Omental fat pad (tissue), 4 donors: ENCODE results near the gene ARL4A. TPM values are rescaled to one million over a fixed set of nuclear protein-coding genes. Genes with fewer than 3 reads are reported as not detected.

ENCODE experiments used
- ATAC-seq: fragments of 150-250 bp; one replicate; pipeline ENCODE4 v1.9.1; 2016; ENCODE audit warnings: mild to moderate bottlenecking, moderate library complexity; ENCODE audit not compliant: low FRiP score
- DNase-seq: peaks from one replicate; pipeline ENCODE4 v3.0.0-alpha.2; 2019; ENCODE audit warnings: low spot score
- CTCF ChIP-seq, 3 donors: fragments of 450-650 bp; IDR thresholded peaks; one replicate each; pipeline ENCODE4 v1.5.1; 2016 to 2017; ENCODE audit warnings: antibody characterized with exemption in 3 of 3, mild to moderate bottlenecking in 3 of 3, moderate library complexity in 2 of 3
- total RNA-seq, 4 donors: library from RNA; depleted of rRNA; stranded (reverse); fragments of >200 nt; gene quantifications; one replicate each; pipeline ENCODE4 v1.1.0, GENCODE V29; 2016

ARL4A gene
- total RNA-seq, 4 donors from 2014 or later = 37.2 to 60.2 (median 51.3) TPM

- TF ChIP-seq CTCF (IDR thresholded peaks at IDR 0.05) = no peak
- DNase-seq = no peak
- peak; percentile 75 for ATAC-seq
These were observed 19.6 kb downstream of the ARL4A start for GRCh38 chr7:12706900-12707536.

- ATAC-seq (no peak), DNase-seq (no peak)
- TF ChIP-seq CTCF (IDR thresholded peaks at IDR 0.05) = no peak
These were observed 20.9 kb downstream of the ARL4A start for GRCh38 chr7:12708314-12708713.

GRCh38 chr7:12709726-12710502, 22.5 kb downstream of the ARL4A start:
- ATAC-seq (peak; percentile 61), DNase-seq (no peak)
- TF ChIP-seq CTCF (IDR thresholded peaks at IDR 0.05) = no peak

- DNase-seq (no peak), ATAC-seq (no peak)
- TF ChIP-seq CTCF (IDR thresholded peaks at IDR 0.05) = no peak
These were observed 23.7 kb downstream of the ARL4A start for GRCh38 chr7:12711124-12711523.

GRCh38 chr7:12712236-12712635, 24.8 kb downstream of the ARL4A start:
- ATAC-seq = no peak

GRCh38 chr7:12713625-12714378, 26.4 kb downstream of the ARL4A start:
- no peak for ATAC-seq
- DNase-seq = no peak
- no peak for TF ChIP-seq CTCF (IDR thresholded peaks at IDR 0.05)

More at GRCh38 chr7:12712236-12712635, 24.8 kb downstream of the ARL4A start:
- TF ChIP-seq CTCF (IDR thresholded peaks at IDR 0.05) = no peak
- DNase-seq = no peak
